C4-2B (cell line): ENCODE data around the gene WNK1.

Source experiments
- ZFX ChIP-seq: fragments of 450-650 bp; IDR thresholded peaks from 2 replicates; pipeline ENCODE4 v1.6.1; 2017
- TF ChIP-seq, protein P1 (sequence below): fragments of 450-650 bp; conservative IDR thresholded peaks from 2 replicates; pipeline ENCODE4 v1.5.1; 2017; ENCODE audit warnings: mild to moderate bottlenecking

DNA sequence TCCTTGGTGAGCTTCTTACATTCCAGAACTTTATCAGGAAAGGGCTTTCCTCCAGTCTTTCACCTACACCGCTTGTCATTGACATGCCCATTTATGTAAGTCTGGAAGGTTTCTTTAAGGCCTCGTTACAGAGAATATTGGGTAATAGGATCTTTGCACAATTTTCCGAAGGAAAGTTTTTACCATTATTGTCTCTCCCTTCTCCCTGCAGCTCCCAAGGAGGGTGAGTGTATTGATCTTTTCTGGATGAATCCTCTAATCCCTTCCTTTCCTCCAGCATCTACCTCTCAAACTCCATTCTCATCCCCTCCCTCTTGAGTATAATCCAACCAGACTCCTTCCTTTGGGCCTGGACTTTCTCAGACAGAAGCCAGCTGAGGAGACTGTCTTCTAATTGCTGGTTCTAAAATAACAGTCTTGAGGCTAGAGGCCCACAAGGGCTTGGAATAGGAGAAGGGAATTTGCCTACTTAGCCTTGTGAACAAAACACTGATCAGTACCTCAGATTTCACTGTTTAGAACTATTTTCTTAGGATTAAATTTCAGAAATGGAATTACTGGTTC is 21.8 kb downstream of the WNK1 start:
- TF ChIP-seq, protein P1, sequence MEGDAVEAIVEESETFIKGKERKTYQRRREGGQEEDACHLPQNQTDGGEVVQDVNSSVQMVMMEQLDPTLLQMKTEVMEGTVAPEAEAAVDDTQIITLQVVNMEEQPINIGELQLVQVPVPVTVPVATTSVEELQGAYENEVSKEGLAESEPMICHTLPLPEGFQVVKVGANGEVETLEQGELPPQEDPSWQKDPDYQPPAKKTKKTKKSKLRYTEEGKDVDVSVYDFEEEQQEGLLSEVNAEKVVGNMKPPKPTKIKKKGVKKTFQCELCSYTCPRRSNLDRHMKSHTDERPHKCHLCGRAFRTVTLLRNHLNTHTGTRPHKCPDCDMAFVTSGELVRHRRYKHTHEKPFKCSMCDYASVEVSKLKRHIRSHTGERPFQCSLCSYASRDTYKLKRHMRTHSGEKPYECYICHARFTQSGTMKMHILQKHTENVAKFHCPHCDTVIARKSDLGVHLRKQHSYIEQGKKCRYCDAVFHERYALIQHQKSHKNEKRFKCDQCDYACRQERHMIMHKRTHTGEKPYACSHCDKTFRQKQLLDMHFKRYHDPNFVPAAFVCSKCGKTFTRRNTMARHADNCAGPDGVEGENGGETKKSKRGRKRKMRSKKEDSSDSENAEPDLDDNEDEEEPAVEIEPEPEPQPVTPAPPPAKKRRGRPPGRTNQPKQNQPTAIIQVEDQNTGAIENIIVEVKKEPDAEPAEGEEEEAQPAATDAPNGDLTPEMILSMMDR, result no peak
- no peak for TF ChIP-seq ZFX
